Keratinocyte (primary cell): ENCODE results near the gene WWC1. TPM values are rescaled to one million over a fixed set of nuclear protein-coding genes. Genes with fewer than 3 reads are reported as not detected.

Experiments
- DNase-seq: peaks from one replicate; pipeline ENCODE4 v3.0.0-alpha.2; 2011; ENCODE audit warnings: low read depth, missing footprints, low spot score
- FAIRE-seq: peaks from 2 replicates; lab custom pipeline; 2011; peaks lifted over from hg19 to GRCh38; lab: Jason Lieb, UNC
- H2AFZ ChIP-seq: 2 replicates; pipeline ENCODE4 v1.6.0; 2012; ENCODE audit warnings: low read length, control low read depth, inconsistent platforms; ENCODE audit not compliant: control insufficient read depth
- H3K27ac ChIP-seq: 2 replicates; pipeline ENCODE4 v1.5.1; 2011; ENCODE audit warnings: low read length; ENCODE audit not compliant: control insufficient read depth, insufficient read depth
- H3K27me3 ChIP-seq: 3 replicates; pipeline ENCODE4 v1.6.0; 2011; ENCODE audit warnings: low read length; ENCODE audit not compliant: control insufficient read depth, insufficient read depth; ENCODE audit errors: extremely low read depth
- H3K36me3 ChIP-seq, 2 experiments: 2 replicates in 1 of 2; 3 replicates in 1 of 2; pipeline ENCODE4 v1.5.1; 2011; ENCODE audit warnings: low read length in 2 of 2, mild to moderate bottlenecking in 1 of 2; ENCODE audit not compliant: control insufficient read depth in 2 of 2, insufficient read depth in 2 of 2; ENCODE audit errors: extremely low read depth in 1 of 2
- H3K4me1 ChIP-seq: 3 replicates; pipeline ENCODE4 v1.5.1; 2011; ENCODE audit warnings: low read length; ENCODE audit not compliant: control insufficient read depth, insufficient read depth; ENCODE audit errors: extremely low read depth
- H3K4me2 ChIP-seq: 3 replicates; pipeline ENCODE4 v1.6.0; 2011; ENCODE audit warnings: low read depth, low read length; ENCODE audit not compliant: control insufficient read depth, insufficient read depth; ENCODE audit errors: extremely low read depth
- H3K4me3 ChIP-seq, 3 experiments: fragments of 200-600 bp in 1 of 3; sonication (generic) in 1 of 3; 2 replicates in 2 of 3; 3 replicates in 1 of 3; pipeline ENCODE4 v1.5.1; 2011 to 2016; ENCODE audit warnings: low read length in 3 of 3, mild to moderate bottlenecking in 3 of 3, control low read depth in 2 of 3, inconsistent platforms in 1 of 3, low read depth in 1 of 3, mixed read lengths in 1 of 3, mixed run types in 1 of 3, moderate library complexity in 1 of 3; ENCODE audit not compliant: control insufficient read depth in 2 of 3, insufficient read depth in 2 of 3; ENCODE audit errors: extremely low read depth in 1 of 3
- H3K79me2 ChIP-seq: 2 replicates; pipeline ENCODE4 v1.6.0; 2012; ENCODE audit warnings: low read length; ENCODE audit not compliant: control insufficient read depth, insufficient read depth
- H3K9ac ChIP-seq: 3 replicates; pipeline ENCODE4 v1.6.0; 2011; ENCODE audit warnings: low read length; ENCODE audit not compliant: control insufficient read depth, insufficient read depth; ENCODE audit errors: extremely low read depth
- H3K9me1 ChIP-seq: 3 replicates; pipeline ENCODE4 v1.6.0; 2011; ENCODE audit warnings: low read length; ENCODE audit not compliant: control insufficient read depth, insufficient read depth; ENCODE audit errors: extremely low read depth
- H3K9me3 ChIP-seq: 2 replicates; pipeline ENCODE4 v1.5.1; 2012; ENCODE audit warnings: low read depth, low read length; ENCODE audit not compliant: control insufficient read depth
- H4K20me1 ChIP-seq: 3 replicates; pipeline ENCODE4 v1.6.0; 2011; ENCODE audit warnings: low read length; ENCODE audit not compliant: control insufficient read depth, insufficient read depth; ENCODE audit errors: extremely low read depth
- CTCF ChIP-seq, 3 experiments: IDR thresholded peaks in 1 of 3; conservative IDR thresholded peaks in 1 of 3; optimal IDR thresholded peaks in 1 of 3; 2 replicates in 2 of 3; 3 replicates in 1 of 3; pipeline versions ENCODE3 to v1.5.1; 2011; ENCODE audit warnings: low read length in 3 of 3, mild to moderate bottlenecking in 3 of 3, moderate library complexity in 2 of 3, control low read depth in 1 of 3, inconsistent platforms in 1 of 3; ENCODE audit not compliant: insufficient read depth in 2 of 3; ENCODE audit errors: extremely low read depth in 1 of 3
- EZH2 ChIP-seq: IDR thresholded peaks from one replicate; pipeline ENCODE4 v1.6.1; 2012; ENCODE audit warnings: inconsistent platforms, mild to moderate bottlenecking, low read length, moderate library complexity
- dilution Hi-C: fragments of 300-500 bp; cut with MboI; formaldehyde crosslinking; loops from one replicate; pipeline ENCODE4 v1.7.0; 2020; ENCODE audit warnings: low sequenced_read_pairs; ENCODE audit not compliant: extremely low pct_ligation_motif_present
- polyA plus RNA-seq, 5 experiments: library from polyadenylated mRNA; depleted of rRNA in 3 of 5; stranded (reverse) in 3 of 5; stranded (forward) in 1 of 5; unstranded in 1 of 5; fragments of >200 nt; gene quantifications; 1 replicate in 1 of 5; 2 replicates in 3 of 5; 3 replicates in 1 of 5; pipeline versions ENCODE4 v1.2.1 to v1.2.3, GENCODE V29; 2011 to 2012; ENCODE audit warnings: missing spikeins in 2 of 5, low read depth in 1 of 5, low replicate concordance in 1 of 5

WWC1 gene
- polyA plus RNA-seq, 1 donor (not counting 4 experiments of a cell fraction or from before 2014, with no cell fraction given): 19.8 TPM

- peaks cover 42% of the 10 kb centered on the region in 2 experiments for H3K36me3 ChIP-seq
- no peak overlapping the region for H3K4me2 ChIP-seq
- TF ChIP-seq EZH2 (no peak), CTCF (optimal IDR thresholded peaks at IDR 0.05 in 1 of 3, IDR thresholded peaks at IDR 0.05 in 1 of 3, conservative IDR thresholded peaks at IDR 0.05 in 1 of 3; ENCODE audit: extremely low read depth in 1 of 3, insufficient read depth in 2 of 3, low read length in 3 of 3) (no peak)
Measured at GRCh38 chr5:168423478-168423877, 132.0 kb downstream of the WWC1 start.

GRCh38 chr5:168423971-168424370 lies 132.5 kb downstream of the WWC1 start:
- Histone ChIP-seq H3K79me2 (no peaks in the 10 kb centered on the region), H3K36me3 (peaks cover 41 to 44% of the 10 kb centered on the region in 2 experiments), H3K27me3 (no peaks in the 10 kb centered on the region), H3K9me1 (no peaks in the 10 kb centered on the region), H3K4me3 (no peak overlapping the region), H3K4me2 (no peak overlapping the region), H4K20me1 (no peaks in the 10 kb centered on the region), H3K4me1 (no peaks in the 10 kb centered on the region), H3K9ac (no peak overlapping the region), H2AFZ (no peak overlapping the region), H3K9me3 (no peaks in the 10 kb centered on the region), H3K27ac (no peak overlapping the region)
- no peak for DNase-seq
- no peak for FAIRE-seq
- TF ChIP-seq EZH2: no peak
- TF ChIP-seq CTCF (optimal IDR thresholded peaks at IDR 0.05 in 1 of 3, IDR thresholded peaks at IDR 0.05 in 1 of 3, conservative IDR thresholded peaks at IDR 0.05 in 1 of 3; ENCODE audit: extremely low read depth in 1 of 3, insufficient read depth in 2 of 3, low read length in 3 of 3): no peak
- dilution Hi-C loops: no loop called here

More at GRCh38 chr5:168423478-168423877, 132.0 kb downstream of the WWC1 start:
- Histone ChIP-seq H3K4me3 (no peak overlapping the region), H3K4me1 (no peaks in the 10 kb centered on the region), H3K79me2 (no peaks in the 10 kb centered on the region), H3K27me3 (no peaks in the 10 kb centered on the region), H3K9ac (no peak overlapping the region), H3K9me3 (no peaks in the 10 kb centered on the region), H3K27ac (no peak overlapping the region), H3K9me1 (no peaks in the 10 kb centered on the region), H4K20me1 (no peaks in the 10 kb centered on the region), H2AFZ (no peak overlapping the region)
- no peak for FAIRE-seq
- dilution Hi-C loops: no loop called here
- DNase-seq: no peak
